Activated CD4-positive, CD25-positive, alpha-beta regulatory T cell (primary cell): ENCODE results near the gene GPR15LG.

Experiments used
- DNase-seq, 4 experiments: peaks; one replicate each; lab custom pipeline; 2025; lab: John Stamatoyannopoulos, UW

Gene GPR15LG

DNA sequence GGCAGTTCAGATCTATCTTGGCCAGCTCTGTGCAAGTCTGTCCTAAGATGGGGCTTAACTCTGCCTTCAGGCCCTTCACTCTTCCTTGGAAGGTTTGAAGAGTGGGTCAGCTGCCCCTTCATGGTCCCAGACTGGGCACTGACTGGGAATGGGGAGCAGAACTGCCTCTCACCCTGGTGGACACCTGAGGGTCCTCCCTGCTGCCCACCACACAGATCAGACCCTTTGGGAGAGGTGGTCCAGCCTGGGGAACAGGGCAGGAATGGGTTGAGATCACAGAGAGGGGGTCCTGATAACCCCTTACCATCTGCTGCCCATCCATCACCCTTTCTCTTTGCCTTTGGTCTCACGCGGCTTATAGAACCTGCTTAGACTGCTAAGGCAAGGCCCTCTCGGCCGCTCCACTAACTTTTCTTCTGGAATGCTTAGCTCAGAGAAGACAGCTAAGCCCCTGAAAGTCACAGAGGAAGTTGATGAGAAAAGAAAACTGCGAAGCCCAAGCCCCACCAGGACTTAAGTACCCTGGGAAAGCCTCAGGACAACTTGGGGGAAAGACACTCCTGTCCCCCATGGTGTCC lies 20.3 kb downstream of the GPR15LG start:
- DNase-seq = no peak

GRCh38 chr10:84194424-84195043 lies 20.9 kb downstream of the GPR15LG start, which contains the start of gene CDHR1:
TSS of gene CDHR1 (plus strand) at chr10:84194537. CDS start at chr10:84194761, 224 bp downstream.
- peak in 1 of 4 experiments; percentile 10 for DNase-seq

DNA sequence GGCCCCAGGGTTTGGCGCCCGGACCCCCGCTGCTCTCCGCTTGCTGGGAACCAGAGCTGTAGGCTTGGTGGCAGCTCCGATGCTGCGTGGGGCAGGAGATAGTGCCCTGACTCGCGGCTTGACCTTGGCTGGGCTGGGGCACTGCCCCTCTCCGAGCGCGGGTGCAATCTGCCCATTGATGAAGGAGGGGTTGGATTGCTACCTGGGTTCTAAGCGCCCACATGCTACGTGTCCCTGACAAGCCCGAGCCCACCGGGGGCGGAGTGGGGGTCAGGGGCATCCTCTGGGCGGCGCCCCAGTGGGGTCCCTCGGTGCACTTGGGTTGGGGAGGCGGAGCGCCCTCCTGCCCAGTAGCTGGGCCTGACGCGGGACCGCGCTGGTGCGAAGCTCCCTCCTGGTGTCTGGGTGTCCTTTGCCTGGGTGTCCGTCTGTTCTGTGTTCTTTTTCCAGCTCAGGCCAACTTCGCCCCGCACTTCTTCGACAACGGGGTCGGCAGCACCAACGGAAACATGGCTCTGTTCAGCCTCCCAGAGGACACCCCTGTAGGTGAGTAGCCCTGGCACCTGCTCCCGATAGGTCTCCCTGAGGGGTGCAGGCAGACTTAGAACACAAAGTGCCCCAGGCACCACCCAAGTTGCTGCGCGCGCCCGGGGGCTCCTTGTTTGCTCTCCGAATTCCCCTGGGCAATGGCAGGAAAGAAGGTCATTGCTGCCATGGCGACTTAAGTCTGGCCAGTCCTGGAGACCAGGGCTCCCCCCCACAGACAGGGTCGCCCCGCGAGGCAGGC lies 21.6 kb downstream of the GPR15LG start:
- DNase-seq = no peak

GRCh38 chr10:84196083-84196482 lies 22.5 kb downstream of the GPR15LG start:
- DNase-seq = no peak

DNA sequence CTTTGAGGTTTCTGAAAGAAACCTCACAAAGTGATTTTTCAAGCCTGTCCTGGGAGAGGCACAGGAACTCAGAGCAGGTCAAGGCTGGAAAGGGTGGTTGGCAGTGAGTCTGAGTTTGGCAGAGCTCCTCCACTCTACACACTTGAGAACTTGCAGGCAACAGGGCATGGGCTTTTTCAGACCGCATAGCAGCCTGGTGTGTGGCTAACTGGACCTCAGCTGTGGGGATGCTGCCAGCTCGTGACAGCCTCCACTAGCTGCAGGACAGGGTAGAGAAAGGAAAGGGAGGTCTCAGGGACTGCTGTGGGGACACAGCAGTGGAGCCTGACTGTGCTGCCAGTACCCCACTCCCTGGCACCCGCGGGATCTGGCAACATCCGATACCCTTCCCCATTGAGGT lies 23.3 kb downstream of the GPR15LG start:
- no peak for DNase-seq

- DNase-seq = no peak
Measured at GRCh38 chr10:84197643-84198042, 24.0 kb downstream of the GPR15LG start.

DNA sequence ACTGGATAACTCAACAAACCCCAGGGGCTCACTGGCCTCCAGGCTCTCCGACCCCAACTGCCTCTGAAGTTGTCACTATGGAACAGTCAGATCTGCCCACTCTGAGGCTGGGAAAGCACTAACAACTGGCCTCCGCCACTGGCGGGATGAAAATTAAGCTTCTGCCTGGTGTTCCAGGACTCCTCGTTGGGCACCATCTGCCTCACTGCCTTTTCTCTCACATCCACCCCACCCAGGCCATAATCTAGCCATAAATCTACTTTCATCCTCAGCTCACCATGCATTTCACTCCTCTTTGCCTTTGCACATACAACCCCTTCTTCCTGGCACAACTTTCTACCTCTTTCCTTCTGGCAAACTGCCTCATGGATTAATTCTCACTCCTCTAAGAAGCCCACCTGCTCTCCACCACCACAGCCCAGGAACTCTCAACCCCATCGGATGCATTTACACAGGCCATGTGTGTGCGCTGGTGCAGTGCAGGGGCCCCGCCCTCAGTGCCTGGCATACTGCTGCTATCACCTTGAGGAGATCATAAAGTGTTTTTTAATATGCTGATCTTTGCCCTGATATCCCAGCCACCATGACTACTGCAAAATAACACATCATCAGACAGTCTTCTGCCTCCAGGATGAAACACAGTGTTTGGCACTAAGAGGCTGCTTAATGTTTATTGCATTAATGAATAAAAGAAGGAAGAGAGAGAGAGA lies 24.8 kb downstream of the GPR15LG start:
- no peak for DNase-seq

DNA sequence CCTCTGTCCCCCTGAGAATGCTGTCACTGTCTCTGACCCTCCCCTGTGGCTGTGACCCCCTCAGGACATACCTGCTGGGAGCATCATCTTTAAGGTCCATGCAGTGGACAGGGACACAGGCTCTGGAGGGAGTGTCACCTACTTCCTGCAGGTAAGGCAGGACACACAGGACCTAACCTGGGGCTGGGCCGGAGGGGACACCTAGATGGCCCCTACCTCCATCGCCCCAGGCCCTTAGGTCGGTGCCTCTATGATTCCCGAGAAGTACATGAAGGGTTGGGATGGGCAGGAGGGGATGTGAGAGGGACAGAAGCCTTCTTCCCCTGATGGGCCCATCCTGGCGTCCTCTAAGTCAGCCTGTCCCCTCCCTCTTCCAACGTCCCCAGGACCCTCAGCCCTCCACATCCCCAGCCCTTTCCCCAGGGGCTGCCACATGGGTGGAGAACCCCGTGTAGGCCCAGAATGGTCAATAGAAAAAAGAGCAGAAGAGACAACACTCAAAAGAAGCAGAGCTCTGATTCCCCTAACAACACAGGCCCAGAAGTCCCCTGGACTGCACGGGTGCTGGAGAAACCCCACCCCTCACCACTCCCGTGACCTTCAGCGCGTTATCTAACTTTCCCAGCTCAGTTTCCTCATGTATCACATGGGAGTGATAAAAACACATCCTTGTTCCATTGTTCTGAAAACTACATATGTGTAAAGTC lies 27.1 kb downstream of the GPR15LG start:
- DNase-seq = no peak

- DNase-seq = no peak
Measured at GRCh38 chr10:84201244-84201606, 27.6 kb downstream of the GPR15LG start.

GRCh38 chr10:84201682-84202081 lies 28.1 kb downstream of the GPR15LG start:
- DNase-seq = no peak

DNA sequence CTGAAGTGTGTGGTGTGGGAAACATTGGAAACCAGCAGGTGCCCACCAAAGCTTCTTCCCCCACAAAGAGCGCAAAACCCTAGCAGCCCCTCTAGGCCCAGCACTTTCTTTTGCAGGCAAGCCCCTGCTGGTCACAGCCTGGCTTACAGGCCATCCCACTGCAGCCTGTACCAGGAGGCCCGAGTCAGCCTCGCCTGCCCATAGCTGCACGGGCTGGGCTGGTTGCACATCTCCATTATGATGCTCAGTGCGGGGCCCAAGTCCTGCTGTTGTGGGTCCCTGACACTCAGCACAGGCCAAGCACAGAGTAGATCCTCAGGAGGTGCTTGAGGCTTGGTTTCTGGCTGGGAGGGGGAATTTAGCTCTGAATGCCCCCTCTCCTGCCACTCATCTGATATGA lies 28.7 kb downstream of the GPR15LG start:
- no peak for DNase-seq

GRCh38 chr10:84204122-84204521 lies 30.5 kb downstream of the GPR15LG start:
- no peak for DNase-seq

- DNase-seq = no peak
Measured at GRCh38 chr10:84204610-84205009, 31.0 kb downstream of the GPR15LG start.

DNA sequence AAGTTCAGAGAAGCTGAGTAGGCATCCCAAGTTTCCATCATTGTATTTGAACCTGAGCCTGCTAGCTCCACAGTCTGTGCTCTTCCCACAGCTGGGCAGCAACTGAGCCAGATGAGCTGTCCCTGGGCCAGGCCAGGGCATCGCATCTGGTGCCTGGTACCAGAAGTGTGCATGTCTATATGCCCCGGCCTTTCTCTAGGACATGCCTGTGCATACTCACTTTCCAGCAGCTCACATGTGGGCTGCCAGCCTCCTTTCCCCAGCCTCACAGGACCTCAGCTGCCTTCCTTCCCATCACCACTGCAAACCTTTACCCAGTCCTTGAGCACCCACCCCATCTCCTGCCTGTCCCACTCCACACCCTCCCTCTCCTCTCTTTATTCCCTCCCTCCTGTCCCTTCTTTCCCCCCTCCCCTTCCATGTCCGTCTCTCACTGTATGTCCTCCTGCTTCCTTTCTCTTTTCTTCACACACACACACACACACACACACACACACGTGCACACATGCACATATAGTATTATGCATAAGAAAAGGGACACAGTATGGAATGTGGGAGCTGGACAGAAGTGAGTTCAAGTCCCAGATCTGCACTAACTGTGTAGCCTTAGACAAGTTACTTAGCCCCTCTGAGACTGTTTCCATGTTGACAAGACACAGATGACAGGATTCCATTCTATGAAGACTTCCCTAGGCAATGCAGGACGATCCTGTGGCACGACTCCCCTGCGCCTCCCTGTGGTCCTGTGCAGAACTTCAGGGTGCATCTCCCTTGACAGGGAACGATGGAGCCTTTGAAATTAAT lies 31.6 kb downstream of the GPR15LG start:
- peak in 3 of 4 experiments; percentile 6 to 21 (median 19) for DNase-seq

GRCh38 chr10:84205853-84206525 lies 32.4 kb downstream of the GPR15LG start:
- no peak for DNase-seq

GRCh38 chr10:84208023-84208422 lies 34.4 kb downstream of the GPR15LG start:
- DNase-seq = no peak

GRCh38 chr10:84211566-84211965 lies 38.0 kb downstream of the GPR15LG start:
- no peak for DNase-seq

GRCh38 chr10:84212014-84212413 lies 38.4 kb downstream of the GPR15LG start:
- DNase-seq = no peak

DNA sequence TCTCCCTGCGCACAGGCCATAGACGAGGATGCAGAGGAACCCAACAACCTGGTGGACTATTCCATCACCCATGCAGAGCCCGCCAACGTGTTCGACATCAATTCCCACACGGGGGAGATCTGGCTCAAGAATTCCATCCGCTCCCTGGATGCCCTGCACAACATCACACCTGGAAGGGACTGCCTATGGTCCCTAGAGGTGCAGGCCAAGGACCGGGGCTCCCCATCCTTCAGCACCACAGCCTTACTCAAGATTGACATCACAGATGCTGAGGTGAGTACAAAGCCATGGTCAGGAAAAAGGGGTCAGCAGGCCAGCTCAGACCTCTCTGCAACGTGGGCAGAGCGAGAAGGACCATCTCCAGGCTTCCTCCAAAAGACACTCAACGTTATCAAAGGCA lies 39.5 kb downstream of the GPR15LG start:
- DNase-seq = no peak

DNA sequence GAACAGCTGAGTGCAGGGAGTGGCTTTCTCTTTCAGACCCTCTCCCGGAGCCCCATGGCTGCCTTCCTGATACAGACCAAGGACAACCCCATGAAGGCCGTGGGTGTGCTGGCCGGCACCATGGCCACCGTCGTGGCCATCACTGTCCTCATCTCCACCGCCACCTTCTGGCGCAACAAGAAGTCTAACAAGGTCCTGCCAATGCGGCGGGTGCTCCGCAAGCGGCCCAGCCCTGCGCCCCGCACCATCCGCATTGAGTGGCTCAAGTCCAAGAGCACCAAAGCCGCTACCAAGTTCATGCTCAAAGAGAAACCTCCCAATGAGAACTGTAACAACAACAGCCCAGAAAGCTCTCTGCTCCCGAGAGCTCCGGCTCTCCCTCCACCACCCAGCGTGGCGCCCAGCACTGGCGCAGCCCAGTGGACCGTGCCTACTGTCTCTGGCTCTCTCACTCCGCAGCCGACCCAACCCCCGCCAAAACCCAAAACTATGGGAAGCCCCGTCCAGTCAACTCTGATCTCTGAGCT lies 40.5 kb downstream of the GPR15LG start:
- no peak for DNase-seq
